Spinal cord (tissue), 10 donors: ENCODE measurements around the gene DAPK1. TPM values are rescaled to one million over a fixed set of nuclear protein-coding genes. Genes with fewer than 3 reads are reported as not detected.
"Not testable (repeated sequence)": the region's sequence is repeated elsewhere in the genome, so short reads cannot be mapped to it uniquely, and the experiment has no call there.

Source experiments
- DNase-seq, 6 donors: peaks; one replicate each; pipeline versions ENCODE4 v3.0.0 to v3.0.0-alpha.2; 2013 to 2015; ENCODE audit warnings: low spot score in 6 of 6, low read depth in 4 of 6
- H3K27ac ChIP-seq: one replicate; pipeline ENCODE4 v1.5.1; 2013; ENCODE audit warnings: low read depth, low read length, control low read depth
- H3K27me3 ChIP-seq: one replicate; pipeline ENCODE4 v1.6.1; 2013; ENCODE audit warnings: low read length; ENCODE audit not compliant: control insufficient read depth, insufficient read depth
- H3K36me3 ChIP-seq: one replicate; pipeline ENCODE4 v1.6.1; 2013; ENCODE audit warnings: low read length; ENCODE audit not compliant: control insufficient read depth, insufficient read depth
- H3K4me1 ChIP-seq: one replicate; pipeline ENCODE4 v1.6.1; 2013; ENCODE audit warnings: low read length; ENCODE audit not compliant: control insufficient read depth, insufficient read depth
- H3K4me3 ChIP-seq: one replicate; pipeline ENCODE4 v1.5.1; 2013; ENCODE audit warnings: low read depth, low read length, control low read depth
- H3K9me3 ChIP-seq: one replicate; pipeline ENCODE4 v1.6.1; 2013; ENCODE audit warnings: low read length; ENCODE audit not compliant: control insufficient read depth, insufficient read depth
- WGBS: methylation state at CpG from one replicate; pipeline ENCODE4 v1.1.5; 2013; ENCODE audit warnings: missing lambda C conversion rate; ENCODE audit not compliant: insufficient coverage; 5-methylcytosine and 5-hydroxymethylcytosine counted together
- polyA plus RNA-seq, 2 donors: library from polyadenylated mRNA; unstranded; fragments of 120-200 nt; gene quantifications; one replicate each; pipeline ENCODE4 v1.2.1, GENCODE V29; 2013; ENCODE audit not compliant: insufficient read length in 2 of 2
- total RNA-seq, 2 donors: library from RNA; depleted of rRNA in 1 of 2; stranded (reverse); fragments of 120-200 nt in 1 of 2; fragments of >200 nt in 1 of 2; gene quantifications; one replicate each; pipeline versions ENCODE4 v1.2.3 to v1.2.4, GENCODE V29; 2013 to 2014
- donor health status: healthy.

Gene DAPK1
- total and polyA plus RNA-seq, 4 donors = 53.3 to 82.6 (median 77.9) TPM

GRCh38 chr9:87734106-87734505 is 236.4 kb downstream of the DAPK1 start:
- Histone ChIP-seq H3K9me3 (no peaks in the 10 kb centered on the region), H3K36me3 (peaks cover 5% of the 10 kb centered on the region), H3K4me3 (no peak overlapping the region), H3K27me3 (no peaks in the 10 kb centered on the region), H3K4me1 (no peaks in the 10 kb centered on the region), H3K27ac (no peak overlapping the region)
- DNase-seq = no peak
- no CpG with 5 or more reads among the region's 2 CpGs for WGBS

- DNase-seq = no peak
- H3K27ac ChIP-seq = no peak overlapping the region
- H3K4me1 ChIP-seq = no peaks in the 10 kb centered on the region
- no peak overlapping the region for H3K4me3 ChIP-seq
- H3K27me3 ChIP-seq = no peaks in the 10 kb centered on the region
- H3K9me3 ChIP-seq = no peaks in the 10 kb centered on the region
- no peaks in the 10 kb centered on the region for H3K36me3 ChIP-seq
- WGBS = 93% methylated on average over 3 of the region's 3 CpGs
These were observed 241.9 kb downstream of the DAPK1 start for GRCh38 chr9:87739546-87739945.

- no peaks in the 10 kb centered on the region for H3K27me3 ChIP-seq
- no CpG with 5 or more reads among the region's 3 CpGs for WGBS
- DNase-seq = no peak
- H3K9me3 ChIP-seq = no peaks in the 10 kb centered on the region
- H3K36me3 ChIP-seq = no peaks in the 10 kb centered on the region
- H3K4me3 ChIP-seq = no peak overlapping the region
- H3K4me1 ChIP-seq = no peaks in the 10 kb centered on the region
- no peak overlapping the region for H3K27ac ChIP-seq
These were observed 242.5 kb downstream of the DAPK1 start for GRCh38 chr9:87740209-87740608.

GRCh38 chr9:87741326-87741725 is 243.7 kb downstream of the DAPK1 start:
- Histone ChIP-seq H3K9me3 (no peaks in the 10 kb centered on the region), H3K27ac (no peak overlapping the region), H3K4me3 (no peak overlapping the region), H3K27me3 (no peaks in the 10 kb centered on the region), H3K4me1 (no peaks in the 10 kb centered on the region), H3K36me3 (no peaks in the 10 kb centered on the region)
- 57% methylated on average over 3 of the region's 4 CpGs for WGBS
- no peak for DNase-seq

- no peaks in the 10 kb centered on the region for H3K4me1 ChIP-seq
- H3K9me3 ChIP-seq = no peaks in the 10 kb centered on the region
- no peaks in the 10 kb centered on the region for H3K27me3 ChIP-seq
- no peaks in the 10 kb centered on the region for H3K36me3 ChIP-seq
- H3K27ac ChIP-seq = no peak overlapping the region
- no CpG with 5 or more reads among the region's 5 CpGs for WGBS
- H3K4me3 ChIP-seq = no peak overlapping the region
- no peak for DNase-seq
These were observed 244.2 kb downstream of the DAPK1 start for GRCh38 chr9:87741891-87742290.

GRCh38 chr9:87742813-87743428 is 245.3 kb downstream of the DAPK1 start:
- Histone ChIP-seq H3K27ac (no peak overlapping the region), H3K36me3 (no peaks in the 10 kb centered on the region), H3K4me1 (no peaks in the 10 kb centered on the region), H3K4me3 (no peak overlapping the region), H3K27me3 (no peaks in the 10 kb centered on the region), H3K9me3 (no peaks in the 10 kb centered on the region)
- WGBS = 89% methylated on average over 2 of the region's 3 CpGs
- DNase-seq = no peak

GRCh38 chr9:87744247-87744646 is 246.6 kb downstream of the DAPK1 start:
- not testable (repeated sequence) for DNase-seq, H3K4me1 ChIP-seq, H3K9me3 ChIP-seq, H3K27me3 ChIP-seq, H3K36me3 ChIP-seq, H3K4me3 ChIP-seq, H3K27ac ChIP-seq
- no CpG with 5 or more reads among the region's 7 CpGs for WGBS

GRCh38 chr9:87746186-87746585 is 248.5 kb downstream of the DAPK1 start:
- Histone ChIP-seq H3K9me3 (no peaks in the 10 kb centered on the region), H3K4me3 (no peak overlapping the region), H3K4me1 (no peaks in the 10 kb centered on the region), H3K36me3 (no peaks in the 10 kb centered on the region), H3K27ac (no peak overlapping the region), H3K27me3 (no peaks in the 10 kb centered on the region)
- no peak for DNase-seq
- WGBS = no CpG with 5 or more reads among the region's 4 CpGs

GRCh38 chr9:87748881-87749280 is 251.2 kb downstream of the DAPK1 start:
- no peak overlapping the region for H3K4me3 ChIP-seq
- no peaks in the 10 kb centered on the region for H3K36me3 ChIP-seq
- DNase-seq = no peak
- no peaks in the 10 kb centered on the region for H3K27me3 ChIP-seq
- H3K27ac ChIP-seq = no peak overlapping the region
- no peaks in the 10 kb centered on the region for H3K4me1 ChIP-seq
- no peaks in the 10 kb centered on the region for H3K9me3 ChIP-seq
- WGBS = no CpG with 5 or more reads among the region's 1 CpG

GRCh38 chr9:87749335-87750035 is 251.8 kb downstream of the DAPK1 start:
- Histone ChIP-seq H3K36me3 (no peaks in the 10 kb centered on the region), H3K4me3 (no peak overlapping the region), H3K27ac (no peak overlapping the region), H3K4me1 (no peaks in the 10 kb centered on the region), H3K9me3 (no peaks in the 10 kb centered on the region), H3K27me3 (no peaks in the 10 kb centered on the region)
- WGBS = no CpG with 5 or more reads among the region's 5 CpGs
- no peak for DNase-seq
